Suprapubic skin (tissue), 4 donors: ENCODE data around the gene MAGI1. TPM values are rescaled to one million over a fixed set of nuclear protein-coding genes. Genes with fewer than 3 reads are reported as not detected.
"Not testable (repeated sequence)": the region's sequence is repeated elsewhere in the genome, so short reads cannot be mapped to it uniquely, and the experiment has no call there.

ENCODE experiments used
- DNase-seq, 2 donors: peaks; one replicate each; pipeline ENCODE4 v3.0.0-alpha.2; 2019; ENCODE audit warnings: low spot score in 2 of 2
- H3K27ac ChIP-seq: fragments of 200-600 bp; sonication (generic); one replicate; pipeline ENCODE4 v1.5.1; 2019
- H3K27me3 ChIP-seq: fragments of 200-600 bp; sonication (generic); one replicate; pipeline ENCODE4 v1.5.1; 2019
- H3K36me3 ChIP-seq: fragments of 200-600 bp; sonication (generic); one replicate; pipeline ENCODE4 v1.5.1; 2019
- H3K4me1 ChIP-seq: fragments of 200-600 bp; sonication (generic); one replicate; pipeline ENCODE4 v1.5.1; 2019
- H3K4me3 ChIP-seq: fragments of 200-600 bp; sonication (generic); one replicate; pipeline ENCODE4 v1.5.1; 2019; ENCODE audit warnings: mild to moderate bottlenecking
- H3K9me3 ChIP-seq: fragments of 200-600 bp; sonication (generic); one replicate; pipeline ENCODE4 v1.5.1; 2019
- CTCF ChIP-seq, 2 donors: fragments of 200-600 bp in 1 of 2; fragments of 450-650 bp in 1 of 2; sonication (generic) in 1 of 2; IDR thresholded peaks; one replicate each; pipeline ENCODE4 v1.5.1; 2016 to 2019; ENCODE audit warnings: antibody characterized with exemption in 2 of 2, mild to moderate bottlenecking in 1 of 2, moderate library complexity in 1 of 2
- EP300 ChIP-seq: sonication (generic); formaldehyde crosslinking; IDR thresholded peaks from one replicate; pipeline ENCODE4 v1.6.1; 2017; ENCODE audit warnings: antibody characterized with exemption
- POLR2A ChIP-seq, 2 donors: fragments of 450-650 bp; IDR thresholded peaks; one replicate each; pipeline ENCODE4 v1.6.1; 2017; ENCODE audit warnings: antibody characterized with exemption in 2 of 2, mild to moderate bottlenecking in 2 of 2, moderate library complexity in 2 of 2
- POLR2AphosphoS5 ChIP-seq, 3 donors: sonication (generic); formaldehyde crosslinking; IDR thresholded peaks; one replicate each; pipeline ENCODE4 v1.6.1; 2017; ENCODE audit warnings: antibody characterized with exemption in 3 of 3
- WGBS: methylation state at CpG from one replicate; pipeline ENCODE4 v1.1.5; 2018; 5-methylcytosine and 5-hydroxymethylcytosine counted together
- total RNA-seq, 4 donors: library from RNA; depleted of rRNA; stranded (reverse); fragments of >200 nt; gene quantifications; one replicate each; pipeline ENCODE4 v1.1.0, GENCODE V29; 2016

MAGI1 gene
- total RNA-seq, 4 donors from 2014 or later = 37.9 to 71.5 (median 48.6) TPM

GRCh38 chr3:65551945-65552344, 486.8 kb downstream of the MAGI1 start:
- no peaks in the 10 kb centered on the region for H3K9me3 ChIP-seq
- H3K4me1 ChIP-seq = peaks cover 14% of the 10 kb centered on the region
- WGBS = 59% methylated on average over 1 of the region's 1 CpG
- TF ChIP-seq POLR2AphosphoS5 (IDR thresholded peaks at IDR 0.05) = no peak
- no peak for TF ChIP-seq POLR2A (IDR thresholded peaks at IDR 0.05)
- no peak for TF ChIP-seq EP300
- no peak for TF ChIP-seq CTCF (IDR thresholded peaks at IDR 0.05)
- peaks cover 9% of the 10 kb centered on the region for H3K27me3 ChIP-seq
- no peaks in the 10 kb centered on the region for H3K36me3 ChIP-seq
- H3K27ac ChIP-seq = no peak overlapping the region
- no peak overlapping the region for H3K4me3 ChIP-seq
- no peak for DNase-seq

DNA sequence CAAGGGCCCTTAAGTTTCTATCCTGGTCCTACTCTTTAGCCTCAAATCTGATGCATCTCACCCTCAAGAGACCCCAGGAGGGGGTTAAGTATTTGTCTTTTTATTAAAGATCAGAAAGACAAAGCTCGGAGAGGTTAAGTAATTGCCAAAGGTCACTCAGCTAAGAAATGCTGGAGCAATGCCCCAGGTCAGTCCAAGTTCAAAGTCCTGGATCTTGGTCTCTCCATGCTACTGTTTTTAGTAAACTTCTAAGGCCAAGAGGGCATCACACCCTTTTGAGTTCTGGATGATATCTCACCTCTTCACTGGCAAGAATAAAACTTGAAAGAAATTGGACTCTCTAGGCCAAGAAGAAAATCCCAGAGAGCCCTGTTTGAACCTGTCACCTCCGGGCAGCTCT, 488.6 kb downstream of the MAGI1 start:
- Histone ChIP-seq H3K36me3 (no peaks in the 10 kb centered on the region), H3K27me3 (peaks cover 9% of the 10 kb centered on the region), H3K9me3 (no peaks in the 10 kb centered on the region), H3K27ac (no peak overlapping the region), H3K4me3 (no peak overlapping the region), H3K4me1 (peaks cover 14% of the 10 kb centered on the region)
- TF ChIP-seq CTCF (IDR thresholded peaks at IDR 0.05) (no peak), POLR2A (IDR thresholded peaks at IDR 0.05) (no peak), POLR2AphosphoS5 (IDR thresholded peaks at IDR 0.05) (no peak), EP300 (no peak)
- WGBS = 81% methylated on average over 2 of the region's 2 CpGs
- DNase-seq = no peak

GRCh38 chr3:65549626-65549959, 489.1 kb downstream of the MAGI1 start:
- H3K36me3 ChIP-seq = no peaks in the 10 kb centered on the region
- TF ChIP-seq EP300 = no peak
- TF ChIP-seq CTCF (IDR thresholded peaks at IDR 0.05) = no peak
- no peak for TF ChIP-seq POLR2AphosphoS5 (IDR thresholded peaks at IDR 0.05)
- TF ChIP-seq POLR2A (IDR thresholded peaks at IDR 0.05) = no peak
- H3K4me1 ChIP-seq = peaks cover 14% of the 10 kb centered on the region
- peaks cover 9% of the 10 kb centered on the region for H3K27me3 ChIP-seq
- WGBS = 46% methylated on average over 6 of the region's 9 CpGs
- DNase-seq = no peak
- H3K9me3 ChIP-seq = no peaks in the 10 kb centered on the region
- no peak overlapping the region for H3K27ac ChIP-seq
- H3K4me3 ChIP-seq = peak overlapping the region; percentile 56

DNA sequence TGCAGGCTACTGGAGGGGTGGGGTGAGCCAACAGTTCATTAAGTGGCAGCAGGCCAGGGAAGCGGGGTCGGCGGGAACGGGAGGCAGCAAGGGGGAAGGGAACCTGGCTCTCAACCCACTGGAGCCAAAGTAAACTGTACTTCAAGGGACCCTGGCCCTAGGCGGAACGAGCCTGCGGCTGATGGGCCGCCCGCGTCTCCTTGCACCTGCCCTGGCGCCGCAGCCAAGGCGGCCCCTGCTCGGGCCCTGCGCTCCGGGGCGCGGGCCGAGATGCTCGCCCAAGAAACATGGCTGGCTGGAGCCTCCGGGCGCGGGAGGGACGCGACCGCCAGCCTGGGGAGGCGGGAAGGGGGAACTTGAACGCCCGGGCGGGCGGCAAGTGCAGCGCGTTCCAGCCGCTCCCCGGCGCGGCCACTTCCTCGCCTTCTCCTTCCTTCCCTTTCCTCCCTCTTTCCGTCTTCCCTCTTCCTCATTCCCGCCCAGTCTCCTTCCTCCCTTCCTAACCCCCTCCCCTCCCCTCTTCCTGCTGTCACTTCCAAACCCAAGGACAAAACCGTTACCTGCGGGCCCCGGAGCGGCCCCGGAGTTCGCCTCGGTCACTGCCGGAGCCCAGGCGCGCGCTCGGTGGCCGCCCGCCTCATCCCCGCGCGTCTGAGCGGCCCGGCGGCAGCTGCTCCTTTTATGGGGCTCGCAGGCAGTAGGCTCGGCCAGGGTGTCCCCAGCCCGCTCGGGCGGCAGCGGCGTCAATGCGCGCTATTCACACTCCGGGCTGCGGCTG, 489.7 kb downstream of the MAGI1 start:
- whole genome bisulfite sequencing = 6% methylated on average over 51 of the region's 71 CpGs
- H3K4me3 ChIP-seq = peak overlapping the region; percentile 56
- H3K9me3 ChIP-seq = no peaks in the 10 kb centered on the region
- H3K4me1 ChIP-seq = peaks cover 14% of the 10 kb centered on the region
- peaks cover 9% of the 10 kb centered on the region for H3K27me3 ChIP-seq
- H3K36me3 ChIP-seq = no peaks in the 10 kb centered on the region
- no peak overlapping the region for H3K27ac ChIP-seq
- no peak for DNase-seq
- TF ChIP-seq POLR2A (IDR thresholded peaks at IDR 0.05) (no peak), CTCF (IDR thresholded peaks at IDR 0.05) (no peak), EP300 (no peak), POLR2AphosphoS5 (IDR thresholded peaks at IDR 0.05) (no peak)

- Histone ChIP-seq H3K27ac (no peak overlapping the region), H3K4me1 (peaks cover 14% of the 10 kb centered on the region), H3K4me3 (no peak overlapping the region), H3K36me3 (no peaks in the 10 kb centered on the region), H3K9me3 (no peaks in the 10 kb centered on the region), H3K27me3 (peaks cover 9% of the 10 kb centered on the region)
- DNase-seq = no peak
- 97% methylated on average over 1 of the region's 1 CpG for WGBS
- TF ChIP-seq CTCF (IDR thresholded peaks at IDR 0.05) = no peak
- TF ChIP-seq EP300 = no peak
- no peak for TF ChIP-seq POLR2A (IDR thresholded peaks at IDR 0.05)
- no peak for TF ChIP-seq POLR2AphosphoS5 (IDR thresholded peaks at IDR 0.05)
Observed at GRCh38 chr3:65545429-65545828, 493.3 kb downstream of the MAGI1 start.

DNA sequence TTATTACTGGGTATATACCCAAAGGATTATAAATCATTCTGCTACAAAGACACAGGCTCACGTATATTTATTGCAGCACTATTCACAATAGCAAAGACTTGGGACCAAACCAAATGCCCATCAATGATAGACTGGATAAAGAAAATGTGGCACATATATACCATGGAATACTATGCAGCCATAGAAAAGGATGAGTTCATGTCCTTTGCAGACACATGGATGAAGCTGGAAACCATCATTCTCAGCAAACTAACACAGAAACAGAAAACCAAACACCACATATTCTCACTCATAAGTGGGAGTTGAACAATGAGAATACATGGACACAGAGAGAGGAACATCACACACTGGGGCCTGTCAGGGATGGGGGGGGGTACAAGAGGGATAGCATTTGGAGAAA, 495.3 kb downstream of the MAGI1 start:
- not testable (repeated sequence) for H3K9me3 ChIP-seq, H3K36me3 ChIP-seq, H3K4me1 ChIP-seq, H3K27ac ChIP-seq, H3K27me3 ChIP-seq, H3K4me3 ChIP-seq, DNase-seq
- 83% methylated on average over 1 of the region's 1 CpG for WGBS
